HepG2 (cell line): Measurements from ENCODE around the gene CELSR2. TPM values are rescaled to one million over a fixed set of nuclear protein-coding genes. Genes with fewer than 3 reads are reported as not detected.

Source experiments
- ATAC-seq: fragments of 200-7000 bp; cut with Tn5 transposase; 3 replicates; pipeline ENCODE4 v1.9.1; 2020; ENCODE audit warnings: mild to moderate bottlenecking, moderate library complexity
- BruUV-seq: library from RNA; stranded (reverse); fragments of 400-500 nt; replicated peaks from 2 replicates; lab custom pipeline; 2021; lab: Mats Ljungman, UMichigan
- CTCF ChIA-PET: fragments of 300-600 bp; formaldehyde crosslinking; extraction: SDS; loops from one replicate; lab custom pipeline; 2021; ENCODE audit warnings: low total read pairs, inconsistent platforms, low intra/inter-chr PET ratio; lab: Yijun Ruan, JAX
- POLR2A ChIA-PET: fragments of 350-600 bp; sonication (Branson Sonifier 250); formaldehyde crosslinking; loops from one replicate; lab custom pipeline; 2020; ENCODE audit warnings: antibody characterized with exemption, inconsistent platforms; lab: Yijun Ruan, JAX
- DNase-seq: peaks from one replicate; pipeline ENCODE4 v3.0.0-alpha.2; 2015; ENCODE audit warnings: low spot score
- FAIRE-seq: peaks from 3 replicates; lab custom pipeline; 2011; peaks lifted over from hg19 to GRCh38; lab: Jason Lieb, UNC
- H2AFZ ChIP-seq: one replicate; pipeline ENCODE4 v1.6.1; 2011; ENCODE audit warnings: low read length, inconsistent platforms
- H3K27ac ChIP-seq: fragments of 300-600 bp; 3 replicates; pipeline ENCODE4 v1.8.0; 2011; ENCODE audit warnings: mixed run types, mild to moderate bottlenecking, mixed read lengths, low read length, inconsistent platforms; ENCODE audit not compliant: insufficient read depth; ENCODE audit errors: extremely low read length
- H3K27me3 ChIP-seq, 2 experiments: fragments of 200-600 bp in 1 of 2; 2 replicates in 1 of 2; 3 replicates in 1 of 2; pipeline versions ENCODE4 v1.6.0 to v1.8.0; 2011; ENCODE audit warnings: low read length in 2 of 2, mild to moderate bottlenecking in 2 of 2, moderate library complexity in 2 of 2, inconsistent platforms in 1 of 2; ENCODE audit not compliant: insufficient read depth in 2 of 2, control insufficient read depth in 1 of 2
- H3K36me3 ChIP-seq, 2 experiments: fragments of 200-600 bp in 1 of 2; replicated peaks in 1 of 2; 2 replicates in 1 of 2; 3 replicates in 1 of 2; pipeline versions ENCODE4 v1.5.1 to v1.8.0; 2011; ENCODE audit warnings: low read length in 2 of 2, inconsistent platforms in 1 of 2; ENCODE audit not compliant: insufficient read depth in 2 of 2, control insufficient read depth in 1 of 2
- H3K4me1 ChIP-seq: 2 replicates; pipeline ENCODE4 v1.5.1; 2012; ENCODE audit warnings: low read length, inconsistent platforms; ENCODE audit not compliant: insufficient read depth
- H3K4me2 ChIP-seq: 2 replicates; pipeline ENCODE4 v1.6.0; 2011; ENCODE audit warnings: low read depth, low read length, inconsistent platforms
- H3K4me3 ChIP-seq, 3 experiments: fragments of 200-600 bp in 1 of 3; sonication (generic), shearing (Covaris generic) in 1 of 3; replicated peaks in 1 of 3; 2 replicates each; pipeline ENCODE4 v1.5.1; 2011 to 2016; ENCODE audit warnings: low read length in 3 of 3, inconsistent platforms in 2 of 3, low read depth in 2 of 3, mild to moderate bottlenecking in 2 of 3, control low read depth in 1 of 3, mixed read lengths in 1 of 3; ENCODE audit not compliant: insufficient read depth in 1 of 3
- H3K79me2 ChIP-seq: one replicate; pipeline ENCODE4 v1.6.1; 2011; ENCODE audit warnings: low read length, inconsistent platforms; ENCODE audit not compliant: insufficient read depth
- H3K9ac ChIP-seq: 2 replicates; pipeline ENCODE4 v1.6.0; 2011; ENCODE audit warnings: mild to moderate bottlenecking, low read depth, low read length, inconsistent platforms; ENCODE audit not compliant: insufficient read depth
- H3K9me3 ChIP-seq: 2 replicates; pipeline ENCODE4 v1.5.1; 2012; ENCODE audit warnings: mild to moderate bottlenecking, low read length
- H4K20me1 ChIP-seq: 2 replicates; pipeline ENCODE4 v1.6.0; 2011; ENCODE audit warnings: inconsistent platforms, mild to moderate bottlenecking, low read length, moderate library complexity; ENCODE audit not compliant: insufficient read depth
- AHDC1 ChIP-seq: sonication (generic); formaldehyde crosslinking; IDR thresholded peaks from 2 replicates; pipeline ENCODE4 v1.5.1; 2020; ENCODE audit warnings: mild to moderate bottlenecking, missing genetic modification reagents, borderline replicate concordance
- CENPT ChIP-seq: sonication (generic); formaldehyde crosslinking; IDR thresholded peaks from 2 replicates; pipeline ENCODE4 v1.8.0; 2022; ENCODE audit warnings: low read depth, mild to moderate bottlenecking, moderate library complexity, missing genetic modification reagents
- HNRNPUL1 ChIP-seq: fragments of 200-400 bp; formaldehyde crosslinking; IDR thresholded peaks from 2 replicates; pipeline ENCODE4 v1.6.1; 2017; ENCODE audit warnings: low read depth, mild to moderate bottlenecking, low read length, moderate library complexity
- KLF13 ChIP-seq: sonication (generic); formaldehyde crosslinking; IDR thresholded peaks from 2 replicates; pipeline ENCODE4 v1.4.0; 2020; ENCODE audit warnings: mild to moderate bottlenecking, missing genetic modification reagents
- NR2F2 ChIP-seq: IDR thresholded peaks from 2 replicates; pipeline ENCODE4 v1.6.1; 2012; ENCODE audit warnings: low read depth, inconsistent platforms, borderline replicate concordance
- RARG ChIP-seq: sonication (generic); formaldehyde crosslinking; IDR thresholded peaks from 2 replicates; pipeline ENCODE4 v1.4.0; 2020; ENCODE audit warnings: low read depth, mild to moderate bottlenecking, missing genetic modification reagents
- RFXANK ChIP-seq: IDR thresholded peaks from 2 replicates; pipeline ENCODE4 v1.6.1; 2016
- TSC22D2 ChIP-seq: sonication (generic); formaldehyde crosslinking; IDR thresholded peaks from 2 replicates; pipeline ENCODE4 v1.5.1; 2020; ENCODE audit warnings: missing genetic modification reagents, mild to moderate bottlenecking, borderline replicate concordance
- ZNF234 ChIP-seq: sonication (generic); formaldehyde crosslinking; conservative IDR thresholded peaks from 2 replicates; pipeline ENCODE4 v1.5.1; 2020; ENCODE audit warnings: mild to moderate bottlenecking, missing genetic modification reagents
- ZNF704 ChIP-seq: sonication (generic); formaldehyde crosslinking; IDR thresholded peaks from 2 replicates; pipeline ENCODE4 v1.8.1; 2023; ENCODE audit warnings: mild to moderate bottlenecking, inconsistent platforms, moderate library complexity, missing genetic modification reagents, borderline replicate concordance
- ZNF761 ChIP-seq: sonication (generic); formaldehyde crosslinking; conservative IDR thresholded peaks from 2 replicates; pipeline ENCODE4 v1.4.0; 2020; ENCODE audit warnings: mild to moderate bottlenecking, missing genetic modification reagents
- WGBS: methylation state at CpG from one replicate; pipeline ENCODE4 v1.1.6; 2017; ENCODE audit warnings: low lambda C conversion rate; 5-methylcytosine and 5-hydroxymethylcytosine counted together
- in situ Hi-C: cut with HindIII; loops from 2 replicates; pipeline ENCODE4 v1.10.0; 2017; ENCODE audit warnings: low pct_unique_long_range_greater_than_20kb; ENCODE audit not compliant: extremely low pct_ligation_motif_present
- intact Hi-C: fragments of 100-400 bp; cut with micrococcal nuclease; formaldehyde crosslinking; loops from one replicate; pipeline ENCODE4 v1.10.0; 2022; ENCODE audit not compliant: unreplicated experiment
- polyA plus RNA-seq, 8 experiments: library from polyadenylated mRNA; depleted of rRNA in 3 of 8; stranded (reverse) in 7 of 8; unstranded in 1 of 8; fragments of >200 nt; fragmentation: Illumina TruSeq in 4 of 8; extraction: Trizol in 4 of 8; gene quantifications; 2 replicates each; pipeline versions ENCODE4 v1.2.1 to v1.2.3, GENCODE V29; 2011 to 2016; ENCODE audit warnings: low read depth in 4 of 8, missing spikeins in 1 of 8, mixed read lengths in 1 of 8; ENCODE audit not compliant: insufficient read depth in 1 of 8
- total RNA-seq, 5 experiments: library from RNA; depleted of rRNA; stranded (reverse); fragments of >200 nt; fragmentation: Illumina TruSeq; extraction: Trizol; gene quantifications; 2 replicates each; pipeline ENCODE4 v1.2.3, GENCODE V29; 2016; ENCODE audit warnings: low read depth in 1 of 5
- TF ChIP-seq, protein P1 (sequence below): sonication (generic); formaldehyde crosslinking; IDR thresholded peaks from 2 replicates; pipeline ENCODE4 v1.8.1; 2023; ENCODE audit warnings: missing genetic modification reagents, mild to moderate bottlenecking, borderline replicate concordance
- TF ChIP-seq, protein P2 (sequence below): sonication (generic); formaldehyde crosslinking; conservative IDR thresholded peaks from 2 replicates; pipeline ENCODE4 v1.4.0; 2020; ENCODE audit warnings: missing genetic modification reagents

The CELSR2 gene
- total and polyA plus RNA-seq, 2 of the 13 experiments (the other 11 are each of a cell fraction or from before 2014, with no cell fraction given), result 4.0 to 6.6 TPM

DNA sequence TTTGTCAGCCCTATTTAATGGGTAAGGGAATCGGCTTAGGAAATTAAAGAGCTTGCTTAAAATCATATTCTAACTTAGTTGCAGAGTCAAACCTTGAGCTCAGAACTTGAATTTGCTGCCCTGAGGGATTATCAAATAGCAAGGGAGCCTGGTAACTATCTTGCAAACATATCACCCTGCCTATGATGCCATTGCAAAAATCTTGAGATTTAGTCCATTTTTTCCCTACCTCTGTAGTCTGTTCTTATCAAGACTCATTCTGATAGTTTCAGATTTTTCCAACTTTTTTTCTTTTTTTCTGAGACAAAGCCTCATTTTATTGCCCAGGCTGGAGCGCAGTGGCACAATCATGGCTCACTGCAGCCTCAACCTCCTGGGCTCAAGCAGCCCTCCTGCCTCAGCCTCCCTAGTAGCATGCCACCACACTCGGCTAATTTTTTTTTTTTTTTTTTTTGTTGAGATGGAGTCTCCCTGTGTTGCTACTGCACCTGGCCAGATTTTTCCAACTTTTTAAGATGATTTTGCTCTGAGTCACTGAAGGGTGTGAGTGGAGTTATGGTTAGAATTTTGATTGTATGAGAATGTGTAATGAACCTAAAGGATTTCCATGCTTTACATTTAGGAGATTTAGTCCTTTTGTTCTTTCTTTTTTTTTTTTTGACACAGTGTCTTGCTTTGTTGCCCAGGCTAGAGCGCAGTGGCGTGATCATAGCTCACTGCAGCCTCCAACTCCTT, 23.5 kb upstream of the CELSR2 start:
- FAIRE-seq, result no peak
- ChIA-PET POLR2A (interaction anchor here (1.0 to 3.1 kb wide), 2 partner anchors 12 to 24 kb away, joined by 3 to 15 read pairs; partner anchors contain the start of genes CELSR2 and SARS1), CTCF (no interaction called here)
- WGBS, result 97% methylated on average over 5 of the region's 5 CpGs
- no peaks in the 10 kb centered on the region for H4K20me1 ChIP-seq
- no peak overlapping the region for H3K27ac ChIP-seq
- no peak for TF ChIP-seq ZNF234 (CRISPR knock-in tag)
- TF ChIP-seq, protein P1, sequence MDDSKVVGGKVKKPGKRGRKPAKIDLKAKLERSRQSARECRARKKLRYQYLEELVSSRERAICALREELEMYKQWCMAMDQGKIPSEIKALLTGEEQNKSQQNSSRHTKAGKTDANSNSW (CRISPR knock-in tag), result no peak
- TF ChIP-seq AHDC1, result no peak
- no peak for TF ChIP-seq ZNF761 (CRISPR knock-in tag)
- no peak for TF ChIP-seq KLF13 (CRISPR knock-in tag)
- TF ChIP-seq TSC22D2 (CRISPR knock-in tag), result no peak
- no peak for TF ChIP-seq NR2F2
- TF ChIP-seq HNRNPUL1, result no peak
- no peak for TF ChIP-seq ZNF704 (CRISPR knock-in tag)
- no peak for TF ChIP-seq CENPT (CRISPR knock-in tag)
- TF ChIP-seq RFXANK (CRISPR knock-in tag), result no peak
- TF ChIP-seq RARG (CRISPR knock-in tag), result no peak
- TF ChIP-seq, protein P2, sequence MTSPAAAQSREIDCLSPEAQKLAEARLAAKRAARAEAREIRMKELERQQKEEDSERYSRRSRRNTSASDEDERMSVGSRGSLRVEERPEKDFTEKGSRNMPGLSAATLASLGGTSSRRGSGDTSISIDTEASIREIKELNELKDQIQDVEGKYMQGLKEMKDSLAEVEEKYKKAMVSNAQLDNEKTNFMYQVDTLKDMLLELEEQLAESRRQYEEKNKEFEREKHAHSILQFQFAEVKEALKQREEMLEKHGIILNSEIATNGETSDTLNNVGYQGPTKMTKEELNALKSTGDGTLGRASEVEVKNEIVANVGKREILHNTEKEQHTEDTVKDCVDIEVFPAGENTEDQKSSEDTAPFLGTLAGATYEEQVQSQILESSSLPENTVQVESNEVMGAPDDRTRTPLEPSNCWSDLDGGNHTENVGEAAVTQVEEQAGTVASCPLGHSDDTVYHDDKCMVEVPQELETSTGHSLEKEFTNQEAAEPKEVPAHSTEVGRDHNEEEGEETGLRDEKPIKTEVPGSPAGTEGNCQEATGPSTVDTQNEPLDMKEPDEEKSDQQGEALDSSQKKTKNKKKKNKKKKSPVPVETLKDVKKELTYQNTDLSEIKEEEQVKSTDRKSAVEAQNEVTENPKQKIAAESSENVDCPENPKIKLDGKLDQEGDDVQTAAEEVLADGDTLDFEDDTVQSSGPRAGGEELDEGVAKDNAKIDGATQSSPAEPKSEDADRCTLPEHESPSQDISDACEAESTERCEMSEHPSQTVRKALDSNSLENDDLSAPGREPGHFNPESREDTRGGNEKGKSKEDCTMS, result no peak
- peaks cover 12% of the 10 kb centered on the region for H3K4me1 ChIP-seq
- in situ Hi-C loops, result no loop called here
- H3K4me2 ChIP-seq, result no peak overlapping the region
- H3K9ac ChIP-seq, result no peak overlapping the region
- H3K79me2 ChIP-seq, result peaks cover 30% of the 10 kb centered on the region
- DNase-seq, result no peak
- BruUV-seq, result no TSS peak
- peaks cover 20 to 50% of the 10 kb centered on the region in 2 experiments for H3K36me3 ChIP-seq
- no peak overlapping the region for H2AFZ ChIP-seq
- ATAC-seq, result no peak
- no peaks in the 10 kb centered on the region for H3K27me3 ChIP-seq
- intact Hi-C loops, result no loop called here
- no peaks in the 10 kb centered on the region for H3K9me3 ChIP-seq
- no peak overlapping the region for H3K4me3 ChIP-seq
